Astrocyte (in vitro differentiated cells and primary cell): Measurements from ENCODE around the gene ZFP36L1. TPM values are rescaled to one million over a fixed set of nuclear protein-coding genes. Genes with fewer than 3 reads are reported as not detected.

ENCODE experiments used
- DNase-seq: peaks from one replicate; pipeline ENCODE4 v3.0.0-alpha.2; 2010; ENCODE audit warnings: low read depth
- FAIRE-seq: peaks from 2 replicates; lab custom pipeline; 2011; peaks lifted over from hg19 to GRCh38; lab: Jason Lieb, UNC
- H2AFZ ChIP-seq: 2 replicates; pipeline ENCODE4 v1.6.0; 2012; ENCODE audit warnings: low read depth, low read length, inconsistent platforms
- H3K27ac ChIP-seq: 2 replicates; pipeline ENCODE4 v1.5.1; 2011; ENCODE audit warnings: low read depth, low read length, inconsistent platforms
- H3K27me3 ChIP-seq: 2 replicates; pipeline ENCODE4 v1.6.0; 2011; ENCODE audit warnings: low read length, inconsistent platforms; ENCODE audit not compliant: insufficient read depth
- H3K36me3 ChIP-seq: 2 replicates; pipeline ENCODE4 v1.5.1; 2011; ENCODE audit warnings: low read length, inconsistent platforms; ENCODE audit not compliant: insufficient read depth
- H3K4me1 ChIP-seq: 2 replicates; pipeline ENCODE4 v1.5.1; 2011; ENCODE audit warnings: low read length, inconsistent platforms; ENCODE audit not compliant: insufficient read depth
- H3K4me2 ChIP-seq: 2 replicates; pipeline ENCODE4 v1.6.0; 2012; ENCODE audit warnings: low read length, inconsistent platforms
- H3K4me3 ChIP-seq: 2 replicates; pipeline ENCODE4 v1.5.1; 2011; ENCODE audit warnings: low read depth, mild to moderate bottlenecking, low read length, inconsistent platforms; ENCODE audit not compliant: insufficient read depth
- H3K79me2 ChIP-seq: 2 replicates; pipeline ENCODE4 v1.6.0; 2012; ENCODE audit warnings: mild to moderate bottlenecking, low read length, inconsistent platforms; ENCODE audit not compliant: insufficient read depth
- H3K9ac ChIP-seq: 2 replicates; pipeline ENCODE4 v1.6.0; 2012; ENCODE audit warnings: mild to moderate bottlenecking, low read length, inconsistent platforms
- H3K9me3 ChIP-seq: 2 replicates; pipeline ENCODE4 v1.5.1; 2012; ENCODE audit warnings: low read depth, mild to moderate bottlenecking, low read length, inconsistent platforms; ENCODE audit not compliant: insufficient read depth
- H4K20me1 ChIP-seq: 2 replicates; pipeline ENCODE4 v1.6.0; 2012; ENCODE audit warnings: low read length, inconsistent platforms; ENCODE audit not compliant: insufficient read depth
- H3K27ac Mint-ChIP-seq: one replicate; pipeline ENCODE4 v1.8.0; 2021; ENCODE audit warnings: mild to moderate bottlenecking, mixed read lengths; ENCODE audit not compliant: unreplicated experiment
- H3K27me3 Mint-ChIP-seq: one replicate; pipeline ENCODE4 v1.8.0; 2021; ENCODE audit warnings: low read depth, mixed read lengths; ENCODE audit not compliant: unreplicated experiment
- H3K36me3 Mint-ChIP-seq: one replicate; pipeline ENCODE4 v1.8.0; 2021; ENCODE audit warnings: low read depth, mixed read lengths; ENCODE audit not compliant: unreplicated experiment
- H3K4me1 Mint-ChIP-seq: one replicate; pipeline ENCODE4 v1.8.0; 2021; ENCODE audit warnings: low read depth, mixed read lengths; ENCODE audit not compliant: unreplicated experiment
- H3K4me3 Mint-ChIP-seq: one replicate; pipeline ENCODE4 v1.8.0; 2021; ENCODE audit warnings: mild to moderate bottlenecking, moderate library complexity, mixed read lengths; ENCODE audit not compliant: unreplicated experiment
- H3K9me3 Mint-ChIP-seq: one replicate; pipeline ENCODE4 v1.8.0; 2021; ENCODE audit warnings: mild to moderate bottlenecking, mixed read lengths; ENCODE audit not compliant: unreplicated experiment
- EZH2 ChIP-seq: IDR thresholded peaks from 2 replicates; pipeline ENCODE4 v1.6.1; 2012; ENCODE audit warnings: mild to moderate bottlenecking, low read length, inconsistent platforms; ENCODE audit not compliant: insufficient read depth
- total RNA-seq: library from RNA; stranded (reverse); gene quantifications from 2 replicates; pipeline ENCODE4 v1.2.1, GENCODE V29; 2021
- TF ChIP-seq, protein P1 (sequence below): IDR thresholded peaks from 2 replicates; pipeline ENCODE4 v1.5.1; 2011; ENCODE audit warnings: low read depth, mild to moderate bottlenecking, inconsistent platforms, low read length, moderate library complexity; ENCODE audit not compliant: insufficient read depth

Gene ZFP36L1
- total RNA-seq, 1 donor from 2014 or later, result 219 TPM

DNA sequence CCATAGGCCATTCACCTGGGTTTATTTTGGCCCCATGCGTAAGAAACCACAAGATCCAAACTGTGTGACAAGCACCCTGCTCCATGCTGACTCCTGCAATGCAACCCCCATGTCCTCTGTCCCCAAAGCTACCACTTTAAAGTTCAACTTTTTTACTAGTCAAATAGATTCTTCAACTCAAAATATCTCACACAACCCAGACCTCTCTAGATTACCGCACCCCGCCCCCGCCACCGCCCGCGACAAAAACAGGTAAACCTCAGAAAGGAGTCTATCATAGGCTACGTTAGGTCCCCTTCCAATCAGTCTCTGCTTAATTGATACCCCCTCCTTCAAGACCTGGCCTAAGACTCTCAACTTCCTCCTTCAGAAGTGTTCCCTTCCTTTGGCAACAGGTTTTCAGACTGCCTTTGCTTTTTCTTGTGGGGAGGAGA, 2.2 kb downstream of the ZFP36L1 start:
- H3K4me3 Mint-ChIP-seq, result peak overlapping the region; percentile 93
- Histone ChIP-seq H2AFZ (no peak overlapping the region), H4K20me1 (peaks cover 44% of the 10 kb centered on the region), H3K4me1 (peaks cover 48% of the 10 kb centered on the region), H3K36me3 (peaks cover 12% of the 10 kb centered on the region), H3K4me3 (peak overlapping the region; percentile 97), H3K9ac (peak overlapping the region; percentile 99), H3K27me3 (no peaks in the 10 kb centered on the region), H3K27ac (peak overlapping the region; percentile 100), H3K9me3 (no peaks in the 10 kb centered on the region), H3K79me2 (peaks cover 53% of the 10 kb centered on the region), H3K4me2 (peak overlapping the region; percentile 90)
- TF ChIP-seq EZH2, result no peak
- TF ChIP-seq, protein P1, sequence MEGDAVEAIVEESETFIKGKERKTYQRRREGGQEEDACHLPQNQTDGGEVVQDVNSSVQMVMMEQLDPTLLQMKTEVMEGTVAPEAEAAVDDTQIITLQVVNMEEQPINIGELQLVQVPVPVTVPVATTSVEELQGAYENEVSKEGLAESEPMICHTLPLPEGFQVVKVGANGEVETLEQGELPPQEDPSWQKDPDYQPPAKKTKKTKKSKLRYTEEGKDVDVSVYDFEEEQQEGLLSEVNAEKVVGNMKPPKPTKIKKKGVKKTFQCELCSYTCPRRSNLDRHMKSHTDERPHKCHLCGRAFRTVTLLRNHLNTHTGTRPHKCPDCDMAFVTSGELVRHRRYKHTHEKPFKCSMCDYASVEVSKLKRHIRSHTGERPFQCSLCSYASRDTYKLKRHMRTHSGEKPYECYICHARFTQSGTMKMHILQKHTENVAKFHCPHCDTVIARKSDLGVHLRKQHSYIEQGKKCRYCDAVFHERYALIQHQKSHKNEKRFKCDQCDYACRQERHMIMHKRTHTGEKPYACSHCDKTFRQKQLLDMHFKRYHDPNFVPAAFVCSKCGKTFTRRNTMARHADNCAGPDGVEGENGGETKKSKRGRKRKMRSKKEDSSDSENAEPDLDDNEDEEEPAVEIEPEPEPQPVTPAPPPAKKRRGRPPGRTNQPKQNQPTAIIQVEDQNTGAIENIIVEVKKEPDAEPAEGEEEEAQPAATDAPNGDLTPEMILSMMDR, result no peak
- H3K36me3 Mint-ChIP-seq, result peaks cover 12% of the 10 kb centered on the region
- no peak for DNase-seq
- FAIRE-seq, result no peak
- peaks cover 2% of the 10 kb centered on the region for H3K9me3 Mint-ChIP-seq
- H3K4me1 Mint-ChIP-seq, result peaks cover 34% of the 10 kb centered on the region
- H3K27me3 Mint-ChIP-seq, result no peaks in the 10 kb centered on the region
- H3K27ac Mint-ChIP-seq, result peak overlapping the region; percentile 60

DNA sequence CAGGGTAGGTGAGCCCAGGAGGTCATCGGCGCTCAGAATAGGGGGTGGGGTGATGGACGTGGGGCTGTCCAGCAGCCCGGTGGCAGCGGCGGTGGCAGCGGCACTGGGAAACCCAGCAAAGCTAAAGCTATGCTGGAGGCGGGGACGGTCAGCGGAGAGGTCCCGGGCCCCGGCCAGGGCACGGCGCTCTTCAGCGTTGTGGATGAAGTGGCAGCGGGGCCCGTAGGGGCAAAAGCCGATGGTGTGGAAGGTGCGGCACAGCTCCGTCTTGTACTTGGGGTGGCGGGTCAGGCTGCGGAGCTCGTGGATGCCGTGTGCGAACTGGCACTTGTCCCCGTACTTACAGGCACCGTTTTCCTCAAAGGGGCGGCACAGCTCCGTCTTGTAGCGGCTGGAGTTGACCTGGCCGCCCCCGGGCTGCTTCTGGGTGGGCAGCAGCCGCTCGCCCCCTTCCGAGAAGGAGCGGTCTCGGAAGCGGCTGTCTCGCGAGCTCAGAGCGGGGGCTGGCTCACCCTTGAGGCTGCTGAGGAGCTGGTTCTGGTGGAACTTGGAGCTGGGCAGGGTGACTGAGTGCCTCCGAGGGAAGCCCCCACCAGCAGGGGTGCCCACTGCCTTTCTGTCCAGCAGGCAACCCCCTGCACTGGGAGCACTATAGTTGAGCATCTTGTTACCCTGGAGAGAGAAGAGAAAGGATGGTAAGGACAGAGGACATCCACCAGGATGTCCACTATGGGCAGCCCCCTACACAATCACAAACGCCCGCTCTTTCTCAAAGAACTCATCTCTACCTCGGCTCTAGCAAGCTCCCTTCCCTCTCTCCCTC, 2.8 kb downstream of the ZFP36L1 start:
- TF ChIP-seq EZH2, result no peak
- TF ChIP-seq, protein P1, result no peak
- peaks cover 36% of the 10 kb centered on the region for H3K4me1 Mint-ChIP-seq
- H3K4me2 ChIP-seq, result peak overlapping the region; percentile 90
- no peaks in the 10 kb centered on the region for H3K27me3 ChIP-seq
- peaks cover 12% of the 10 kb centered on the region for H3K36me3 Mint-ChIP-seq
- FAIRE-seq, result no peak
- peaks cover 53% of the 10 kb centered on the region for H3K79me2 ChIP-seq
- peak overlapping the region; percentile 97 for H3K4me3 ChIP-seq
- peak overlapping the region; percentile 100 for H3K27ac ChIP-seq
- peaks cover 2% of the 10 kb centered on the region for H3K9me3 Mint-ChIP-seq
- H2AFZ ChIP-seq, result no peak overlapping the region
- H3K4me1 ChIP-seq, result peaks cover 53% of the 10 kb centered on the region
- H3K9me3 ChIP-seq, result no peaks in the 10 kb centered on the region
- peak overlapping the region; percentile 93 for H3K4me3 Mint-ChIP-seq
- peaks cover 12% of the 10 kb centered on the region for H3K36me3 ChIP-seq
- no peak for DNase-seq
- H3K9ac ChIP-seq, result peak overlapping the region; percentile 99
- H4K20me1 ChIP-seq, result peaks cover 44% of the 10 kb centered on the region
- H3K27ac Mint-ChIP-seq, result peak overlapping the region; percentile 98
- no peaks in the 10 kb centered on the region for H3K27me3 Mint-ChIP-seq
